Activated CD4-positive, alpha-beta T cell treated with anti-CD3 and anti-CD28 coated beads, Interleukin-2, Interleukin-6, amounts not matched to agents 100 ng/mL and 50 ng/mL, durations not matched to agents 16 hours and 8 hours (primary cell): ENCODE measurements around the gene PIMREG.
A peak's percentile ranks its signal among the peaks of the same experiment; 100 is the strongest.

Experiments used
- DNase-seq: peaks from one replicate; pipeline ENCODE4 v3.0.0-alpha.2; 2020

The PIMREG gene

DNA sequence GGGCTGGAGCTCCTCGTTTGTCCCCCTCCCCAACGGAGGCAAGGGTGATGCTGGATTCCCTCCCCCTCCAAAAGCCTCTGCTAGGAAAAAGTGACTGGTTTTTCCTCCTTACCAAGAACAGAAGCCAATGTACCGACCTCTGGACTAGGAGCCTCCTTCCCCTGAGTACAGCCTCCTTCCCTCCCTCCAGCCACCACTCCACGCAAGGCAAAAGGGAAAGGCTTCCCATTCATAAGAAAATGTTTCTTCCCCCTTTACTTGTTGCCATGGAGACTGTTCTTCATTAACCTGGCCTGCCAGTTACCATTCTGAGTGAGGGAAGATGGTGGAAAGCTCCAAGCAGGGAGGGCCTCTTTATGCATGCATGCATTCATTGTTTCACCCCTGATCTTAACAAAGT lies 4.3 kb upstream of the PIMREG start:
- DNase-seq, result no peak

DNA sequence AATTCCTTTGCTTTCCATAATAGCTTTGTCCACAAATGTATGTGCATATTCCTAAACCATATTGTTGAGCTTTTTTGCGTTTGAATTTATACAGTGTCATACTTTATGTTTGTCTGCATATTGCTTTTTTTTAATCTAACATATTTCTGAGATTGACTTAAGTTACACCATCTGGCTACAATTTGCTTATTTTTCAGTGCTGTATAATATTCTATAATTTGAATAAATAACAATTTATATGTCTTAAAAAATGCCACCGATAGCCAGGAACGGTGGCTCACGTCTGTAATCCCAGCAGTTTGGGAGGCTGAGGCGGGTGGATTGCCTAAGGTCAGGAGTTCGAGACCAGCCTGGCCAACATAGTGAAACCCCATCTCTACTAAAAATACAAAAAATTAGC lies 1.5 kb upstream of the PIMREG start:
- no peak for DNase-seq

DNA sequence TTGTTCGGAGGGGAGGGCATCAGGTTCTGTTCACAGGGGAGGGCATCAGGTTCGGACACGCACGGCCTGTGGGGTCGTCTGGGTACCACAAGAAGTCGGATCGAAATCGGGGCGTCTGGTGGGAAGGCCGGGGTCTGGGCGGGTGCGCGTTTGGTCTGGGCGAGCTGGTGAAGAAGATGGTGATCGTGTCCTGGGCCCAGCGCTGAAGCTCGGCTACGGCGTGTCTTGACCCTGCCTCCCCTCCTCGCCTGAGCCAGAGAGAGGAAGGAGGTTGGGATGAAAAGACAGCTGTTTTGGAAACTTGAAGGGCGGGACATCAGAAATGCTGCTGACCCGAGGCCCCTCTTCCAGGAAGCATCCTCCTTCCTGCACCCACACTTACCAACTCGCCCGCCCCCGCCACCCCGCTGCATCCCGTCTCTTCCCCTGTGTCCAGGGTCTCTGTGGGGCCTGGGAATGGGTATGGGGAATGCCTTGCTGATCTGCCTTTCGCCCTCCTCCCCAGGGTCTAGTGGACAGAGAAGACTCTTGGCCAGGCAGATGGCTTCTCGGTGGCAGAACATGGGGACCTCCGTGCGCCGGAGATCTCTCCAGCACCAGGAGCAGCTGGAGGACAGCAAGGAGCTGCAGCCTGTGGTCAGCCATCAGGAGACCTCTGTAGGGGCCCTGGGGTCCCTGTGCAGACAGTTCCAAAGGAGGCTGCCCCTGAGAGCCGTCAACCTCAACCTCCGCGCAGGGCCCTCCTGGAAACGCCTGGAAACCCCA lies 498 bp downstream of the PIMREG start:
- no peak for DNase-seq

DNA sequence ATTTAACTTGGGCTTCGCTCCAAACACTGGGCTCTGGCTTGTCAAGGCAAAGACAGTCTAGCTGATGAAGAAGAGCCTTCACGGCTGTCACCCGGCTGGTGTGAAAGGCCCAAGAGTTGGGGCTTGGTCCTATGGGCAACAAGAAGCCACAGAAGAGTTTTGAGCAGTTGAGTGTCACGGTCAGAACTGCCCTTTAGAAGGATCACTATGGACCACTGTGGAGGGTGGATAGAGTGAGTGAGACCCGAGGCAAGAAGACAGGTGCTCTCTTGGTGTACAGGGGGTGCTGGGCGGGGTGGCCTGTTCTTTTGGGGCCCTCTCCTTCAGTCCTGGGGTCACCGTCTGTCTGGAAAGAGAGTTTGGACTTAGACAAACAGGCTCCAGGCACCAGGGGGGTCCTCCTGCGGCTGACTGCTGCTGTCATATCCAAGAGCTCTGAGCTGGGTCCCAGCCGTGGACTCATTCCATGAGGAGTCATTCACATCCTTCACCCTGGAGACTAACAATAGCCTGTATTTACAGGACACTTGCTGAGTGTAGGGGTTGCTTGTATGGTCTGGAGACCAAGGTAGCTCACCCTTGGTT lies 2.4 kb downstream of the PIMREG start:
- no peak for DNase-seq

DNA sequence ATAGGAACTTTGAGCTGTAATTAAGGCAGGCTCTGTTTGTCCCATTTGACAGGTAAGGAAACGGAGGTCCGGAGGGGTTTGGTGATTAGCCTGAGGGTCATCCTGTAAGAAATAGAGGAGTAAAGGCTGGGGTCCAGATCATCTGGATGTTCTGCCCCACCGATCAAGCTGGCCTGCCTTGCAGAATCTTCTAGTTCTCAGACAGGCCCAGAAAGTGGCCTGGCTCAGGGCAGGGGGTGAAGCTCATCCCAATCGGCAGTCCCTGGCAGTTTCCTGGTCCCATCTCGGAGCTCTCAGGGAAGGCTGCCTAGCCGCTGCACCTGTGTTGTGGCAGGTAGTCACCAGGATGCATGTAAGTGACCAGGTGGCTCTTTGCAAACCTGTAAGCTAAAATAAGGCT lies 4.2 kb downstream of the PIMREG start:
- DNase-seq, result no peak

DNA sequence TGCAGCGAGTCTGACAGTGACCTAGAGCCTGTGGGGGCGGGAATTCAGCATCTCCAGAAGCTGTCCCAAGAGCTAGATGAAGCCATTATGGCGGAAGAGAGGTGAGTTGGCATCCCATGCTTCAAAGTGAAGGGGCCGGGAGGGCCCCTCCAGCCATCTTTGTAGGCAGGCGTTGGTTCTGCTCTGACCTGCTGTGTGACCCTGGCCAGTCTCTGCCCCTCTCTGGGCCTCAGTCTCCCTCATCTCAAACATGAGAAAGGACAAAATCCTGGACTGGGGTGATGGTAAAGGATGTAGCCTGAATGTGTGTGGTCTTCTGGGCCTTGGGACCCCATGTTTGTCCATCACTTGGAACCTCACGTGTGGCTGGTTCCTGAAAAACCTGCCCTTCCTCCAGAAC lies 5.1 kb downstream of the PIMREG start:
- DNase-seq, result no peak

DNA sequence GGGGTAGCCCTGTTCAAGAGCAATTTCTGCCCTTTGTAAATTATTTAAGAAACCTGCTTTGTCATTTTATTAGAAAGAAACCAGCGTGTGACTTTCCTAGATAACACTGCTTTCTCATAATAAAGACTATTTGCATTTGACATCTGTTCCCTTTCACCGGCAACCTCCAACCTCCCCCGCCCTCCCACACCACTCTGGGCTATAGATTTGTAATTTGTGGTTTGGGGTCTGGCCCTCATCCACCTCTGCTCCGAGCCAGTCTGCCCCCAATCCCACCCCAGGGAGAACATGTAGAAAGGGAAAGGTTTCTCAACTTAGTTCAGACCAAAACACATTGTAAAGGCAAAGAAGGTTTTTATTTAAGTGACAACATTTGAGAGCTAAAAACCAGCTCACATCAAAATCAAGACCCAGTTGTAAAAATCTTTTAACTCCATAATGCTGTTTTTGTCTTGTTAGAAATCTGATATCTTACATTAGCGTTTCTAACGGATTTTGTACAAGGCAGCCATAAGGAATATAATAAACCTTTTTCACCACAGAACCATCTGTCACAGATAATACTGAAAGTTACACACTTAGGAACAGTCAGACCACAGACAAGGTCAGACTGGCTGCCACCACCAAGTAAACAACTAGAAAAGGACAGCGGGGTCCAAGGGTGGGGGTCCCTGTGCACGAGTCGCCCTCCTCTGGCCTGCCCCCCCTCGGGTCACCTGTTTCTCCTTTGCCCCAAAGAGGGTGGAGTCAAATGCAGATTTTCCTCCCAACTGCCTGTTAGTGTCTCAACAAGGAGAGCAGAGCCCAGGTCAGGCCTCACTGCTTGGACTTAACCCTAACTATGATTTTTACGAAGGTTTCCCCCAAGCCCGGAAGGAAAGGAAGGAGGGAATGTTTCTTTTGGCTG lies 6.9 kb downstream of the PIMREG start:
- no peak for DNase-seq

DNA sequence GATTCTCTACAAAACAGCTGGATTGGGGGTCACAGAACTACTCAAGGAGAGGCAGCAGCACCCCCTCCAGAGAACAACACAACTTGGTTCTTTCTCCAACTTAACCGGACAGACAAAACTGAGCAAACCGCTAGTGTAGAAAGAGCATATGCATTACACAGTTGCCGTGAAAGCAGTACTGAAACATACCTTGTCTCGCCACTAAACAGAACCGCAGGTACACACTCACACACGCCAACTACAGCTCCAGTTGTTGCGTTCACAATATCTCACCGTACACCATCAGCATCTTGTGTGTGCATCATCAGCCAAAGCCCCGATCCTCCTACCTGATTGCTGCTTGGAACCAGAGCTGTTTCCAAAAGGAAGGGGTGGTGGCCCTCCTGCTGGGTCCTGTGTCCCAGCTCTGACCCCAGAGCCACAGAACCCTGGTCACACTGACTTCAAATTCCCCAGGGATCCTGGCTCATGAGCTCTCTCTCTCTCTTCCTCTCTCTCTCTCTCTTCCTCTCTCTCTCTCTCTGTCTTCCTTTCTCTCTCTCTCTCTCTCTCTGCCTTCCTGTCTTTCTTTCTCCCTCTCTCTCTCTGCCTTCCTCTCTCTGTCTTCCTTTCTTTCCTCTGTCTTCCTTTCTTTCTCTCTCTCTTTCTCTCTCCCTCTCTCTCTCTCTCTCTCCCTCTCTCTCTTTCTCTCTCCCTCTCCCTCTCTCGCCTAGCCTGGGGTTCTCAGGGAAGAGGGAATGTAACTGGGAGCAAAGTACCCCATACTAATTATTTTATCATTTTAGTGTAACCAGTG lies 8.4 kb downstream of the PIMREG start:
- DNase-seq, result no peak

DNA sequence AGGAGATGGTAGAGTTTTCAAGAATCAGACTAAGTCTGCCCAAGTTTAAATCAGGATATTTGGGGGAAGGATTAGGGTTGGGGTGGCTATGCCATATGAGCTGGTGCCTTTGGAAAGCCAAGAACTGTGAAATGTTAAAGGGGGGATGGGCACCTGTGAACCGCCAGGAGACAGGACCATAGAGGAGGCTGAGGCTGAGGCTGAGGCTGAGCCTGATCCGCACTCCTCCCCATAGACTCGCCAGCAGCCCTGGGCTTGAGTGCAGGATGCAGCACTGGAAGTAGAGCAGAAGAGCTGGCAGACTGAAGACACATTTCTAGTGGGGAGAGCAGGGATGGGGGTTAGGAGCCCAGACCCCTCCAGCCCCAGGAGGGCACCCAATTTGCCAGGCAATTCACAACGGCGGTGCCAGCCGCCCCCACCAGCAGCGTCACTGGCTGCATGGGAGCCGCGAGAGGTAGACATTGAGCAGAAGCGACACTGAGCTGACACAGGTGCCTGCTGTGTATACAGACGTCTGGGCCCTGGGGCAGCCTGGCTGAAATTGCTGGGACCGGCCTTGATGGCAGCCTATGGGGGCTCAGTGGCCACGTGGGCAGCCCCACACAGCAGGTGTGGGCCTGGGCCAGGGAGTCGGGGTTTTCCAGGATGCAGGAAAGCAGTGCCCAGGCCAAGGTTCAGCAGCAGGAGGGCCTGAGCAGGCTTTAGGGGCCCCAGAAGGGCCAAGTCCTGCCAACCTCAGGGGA lies 9.2 kb downstream of the PIMREG start:
- no peak for DNase-seq

DNA sequence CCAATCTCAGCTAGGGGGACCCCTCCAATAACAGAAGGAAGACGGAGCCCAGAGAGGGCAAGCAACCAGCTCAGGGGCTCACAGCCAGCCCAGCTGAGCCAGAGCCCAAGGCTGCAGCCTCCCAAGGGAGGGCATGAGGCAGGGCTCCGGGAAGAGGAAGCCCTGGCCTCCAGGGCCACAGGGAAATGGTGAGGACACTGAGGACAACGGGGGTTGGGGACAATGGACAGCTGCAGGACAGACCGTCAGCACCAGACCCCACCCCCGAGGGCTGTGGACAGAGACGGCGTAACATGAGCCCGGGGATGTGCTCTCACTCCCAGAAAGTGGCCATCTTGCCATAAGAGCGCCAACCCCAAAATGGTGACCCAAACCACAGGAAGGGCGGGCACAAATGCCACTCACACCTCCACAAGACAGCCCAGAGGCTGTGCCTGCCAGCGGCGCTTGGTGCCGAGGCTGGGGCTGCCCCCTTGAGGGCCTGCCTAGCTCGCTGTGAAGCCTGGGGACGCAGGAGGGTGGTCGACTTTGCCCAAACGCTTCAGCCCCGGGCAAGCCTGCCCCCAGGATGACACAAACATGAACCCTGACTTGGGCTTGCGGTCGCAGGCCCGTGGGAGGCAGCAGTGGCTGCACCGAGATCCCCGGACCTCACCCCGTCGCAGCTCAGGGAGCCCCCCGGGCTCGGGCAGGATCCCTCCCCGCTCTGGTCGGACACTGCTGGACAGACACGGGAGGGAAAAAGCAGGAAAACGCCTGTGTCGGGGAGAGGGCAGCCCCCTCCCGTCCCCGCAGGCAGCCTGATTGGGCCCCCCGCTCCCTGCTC lies 10.5 kb downstream of the PIMREG start:
- no peak for DNase-seq

DNA sequence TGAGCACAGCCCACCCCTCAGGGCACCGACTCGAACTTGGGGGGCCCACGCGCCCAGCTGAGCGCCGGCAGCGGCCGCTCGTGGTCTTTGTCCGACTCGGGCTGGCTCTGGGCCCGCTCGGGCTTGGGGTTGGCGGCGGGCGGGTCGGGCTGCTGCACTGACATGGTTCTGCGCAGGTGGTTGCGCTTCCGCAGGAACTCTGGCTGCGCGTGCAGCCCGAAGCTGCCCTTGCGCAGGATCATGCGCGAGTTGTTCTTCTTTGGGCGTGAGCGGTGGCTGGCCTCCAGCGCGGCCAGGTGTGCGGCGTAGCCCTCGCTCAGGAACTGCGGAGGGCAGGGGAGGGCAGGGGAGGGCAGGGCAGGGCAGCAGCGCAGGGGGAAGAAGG lies 11.1 kb downstream of the PIMREG start:
- peak; percentile 19 for DNase-seq

DNA sequence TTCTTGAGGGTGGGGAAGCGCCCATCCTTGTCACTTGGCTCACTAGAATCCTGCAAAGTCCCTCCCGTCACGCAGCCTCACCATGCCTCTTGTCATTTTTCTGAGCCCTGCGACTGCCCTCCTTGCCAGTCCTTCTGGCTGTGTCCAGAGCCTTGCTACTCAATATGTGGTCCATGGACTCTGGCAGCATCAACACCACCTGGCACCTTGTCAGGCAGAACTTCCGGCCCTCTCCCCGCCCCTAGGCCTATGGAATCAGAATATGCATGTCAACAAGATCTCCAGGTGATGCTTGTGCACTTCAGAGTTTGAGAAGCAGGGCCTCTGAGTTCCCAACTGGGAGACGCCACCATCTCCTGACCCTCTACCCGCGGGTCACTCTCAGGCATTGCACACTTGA lies 12.1 kb downstream of the PIMREG start:
- no peak for DNase-seq

DNA sequence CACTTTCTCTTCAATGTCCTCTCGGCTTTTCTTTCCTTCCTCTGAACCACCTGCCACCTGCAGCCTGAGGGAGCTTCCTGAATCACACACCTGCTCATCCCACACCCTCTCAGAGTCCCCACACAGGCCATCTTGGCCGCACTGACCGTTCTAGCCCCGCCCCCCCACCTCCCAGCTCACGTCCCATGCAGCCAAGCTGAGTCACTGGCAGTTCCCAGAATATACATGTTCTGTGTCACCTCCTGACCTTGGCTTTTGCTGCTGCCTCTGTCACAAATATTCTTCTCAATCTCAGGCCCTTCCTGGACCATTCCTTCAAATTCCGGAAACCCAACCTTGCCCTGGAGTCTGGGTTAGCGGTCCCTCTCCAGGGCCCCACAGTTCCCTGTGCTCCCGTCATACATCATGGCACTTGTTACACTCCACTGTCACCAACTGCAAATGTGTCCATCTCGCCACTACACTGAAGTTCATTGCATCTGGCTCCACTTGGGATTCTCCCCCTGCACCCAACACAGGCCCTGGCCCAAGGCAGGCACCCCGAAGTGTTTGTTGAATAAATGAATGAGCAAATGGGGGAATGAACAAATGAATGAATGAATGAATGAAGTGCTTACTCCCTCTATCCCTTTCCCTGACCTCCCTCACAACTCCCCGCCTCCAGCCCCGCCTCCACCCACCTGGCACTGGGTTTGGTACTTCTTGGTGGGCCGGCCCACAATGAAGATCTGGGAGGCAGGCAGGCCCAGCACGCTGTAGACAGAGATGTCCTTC lies 12.8 kb downstream of the PIMREG start:
- DNase-seq, result no peak

DNA sequence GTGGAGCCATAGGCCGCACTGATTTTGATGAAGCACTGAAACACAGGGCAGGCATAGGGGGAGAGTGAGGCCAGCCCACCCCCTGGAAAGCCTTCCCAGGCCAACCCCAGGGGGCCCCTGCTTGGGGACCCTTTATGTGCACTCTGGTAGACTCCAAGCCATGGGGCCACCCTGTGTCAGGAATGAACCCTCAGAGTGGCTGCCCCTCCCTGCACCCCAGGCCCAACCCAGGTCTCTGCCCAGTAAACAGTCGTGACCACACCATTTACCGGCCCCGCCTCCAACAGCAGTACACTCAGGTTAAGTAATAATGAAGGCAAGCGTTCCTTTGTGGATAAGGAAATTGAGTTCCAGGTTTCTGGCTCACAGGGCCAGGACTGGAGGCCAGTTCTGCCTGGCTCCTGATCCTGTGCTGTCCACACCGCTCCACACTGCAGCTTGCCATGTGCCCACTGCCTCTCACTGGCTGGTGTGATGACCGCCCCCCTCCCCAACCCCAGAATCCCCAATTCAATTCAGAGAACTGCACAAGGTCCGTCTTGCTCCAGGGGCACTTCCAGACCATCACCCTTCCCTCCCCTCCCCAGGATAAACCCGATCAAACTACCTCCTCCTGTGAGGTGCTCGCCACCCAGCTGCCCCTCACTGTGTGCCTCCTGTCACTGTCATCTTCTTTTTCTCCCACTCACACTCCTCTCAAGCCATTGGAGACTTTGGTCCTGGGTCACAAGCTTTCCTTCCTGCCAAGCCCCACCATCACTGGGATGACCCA lies 13.6 kb downstream of the PIMREG start:
- no peak for DNase-seq

DNA sequence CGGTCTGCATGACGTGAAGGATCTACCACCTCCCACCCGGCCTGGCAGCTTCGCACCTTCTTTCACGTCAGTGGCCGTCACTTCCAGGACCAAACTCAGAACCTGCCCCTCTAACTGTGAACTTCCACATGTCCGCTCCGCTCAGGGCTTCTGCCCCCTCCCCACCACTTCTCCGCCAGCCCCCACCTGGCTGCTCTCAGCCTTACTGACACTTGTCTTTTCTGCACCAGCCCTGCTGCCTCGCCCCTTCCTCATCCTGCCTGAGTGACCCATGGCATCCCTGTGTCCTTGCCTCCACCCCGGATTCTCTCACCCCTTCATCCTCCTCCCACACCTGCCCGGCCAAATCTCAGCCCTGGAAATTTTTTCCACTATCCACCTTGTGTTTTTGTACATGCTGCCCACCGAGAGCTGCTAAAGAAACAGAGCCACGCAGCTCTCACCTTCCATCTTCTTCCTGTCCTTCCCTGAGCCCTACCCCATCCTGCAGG lies 14.2 kb downstream of the PIMREG start:
- no peak for DNase-seq

DNA sequence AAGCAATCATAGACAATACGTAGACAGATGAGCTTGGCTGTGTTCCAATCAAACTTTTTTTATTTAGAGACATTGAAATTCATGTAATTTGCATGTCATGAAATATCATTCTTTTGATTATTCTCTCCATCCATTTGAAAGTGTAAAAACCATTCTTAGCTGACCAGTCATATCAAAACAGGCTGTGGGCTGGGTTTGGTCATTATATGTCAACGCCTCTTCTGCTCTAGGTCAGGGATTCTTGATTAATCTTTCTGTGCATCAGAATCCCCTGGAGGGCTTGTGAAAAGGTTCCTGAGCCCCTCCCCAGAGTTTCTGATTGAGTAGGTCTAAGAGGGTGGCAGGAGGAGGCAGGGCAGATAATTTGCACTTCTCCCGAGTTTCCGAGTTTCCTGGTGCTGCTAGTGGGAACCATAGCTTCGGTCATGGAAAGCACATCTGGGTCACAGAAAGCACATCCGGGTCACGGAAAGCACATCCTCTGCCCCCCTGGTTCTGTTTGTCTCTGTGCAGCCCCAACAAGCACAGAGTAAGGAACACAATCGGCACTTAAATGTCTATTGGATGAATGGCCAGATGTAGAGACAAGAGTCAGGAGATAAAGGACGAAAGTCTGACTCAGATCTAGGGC lies 16.4 kb downstream of the PIMREG start:
- peak; percentile 13 for DNase-seq

DNA sequence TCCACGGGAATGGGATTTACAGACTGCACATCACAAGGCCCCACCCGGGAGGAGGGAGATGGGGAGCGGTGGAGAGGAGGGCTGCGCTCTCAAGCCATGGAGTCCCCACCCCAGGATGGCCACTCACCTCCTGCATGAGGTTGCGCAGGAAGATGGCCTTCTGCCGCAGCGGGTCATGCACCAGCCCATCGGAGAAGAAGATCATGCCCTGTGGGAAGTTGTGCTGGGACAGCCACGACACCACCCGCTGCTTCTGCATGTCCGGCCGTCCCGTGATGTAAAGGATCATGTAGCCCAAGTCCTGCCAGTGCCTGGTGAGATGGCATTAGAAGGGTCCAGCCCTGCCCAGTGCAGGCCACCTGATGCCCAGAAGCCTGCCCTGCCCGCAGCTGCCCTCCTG lies 17.0 kb downstream of the PIMREG start:
- no peak for DNase-seq

DNA sequence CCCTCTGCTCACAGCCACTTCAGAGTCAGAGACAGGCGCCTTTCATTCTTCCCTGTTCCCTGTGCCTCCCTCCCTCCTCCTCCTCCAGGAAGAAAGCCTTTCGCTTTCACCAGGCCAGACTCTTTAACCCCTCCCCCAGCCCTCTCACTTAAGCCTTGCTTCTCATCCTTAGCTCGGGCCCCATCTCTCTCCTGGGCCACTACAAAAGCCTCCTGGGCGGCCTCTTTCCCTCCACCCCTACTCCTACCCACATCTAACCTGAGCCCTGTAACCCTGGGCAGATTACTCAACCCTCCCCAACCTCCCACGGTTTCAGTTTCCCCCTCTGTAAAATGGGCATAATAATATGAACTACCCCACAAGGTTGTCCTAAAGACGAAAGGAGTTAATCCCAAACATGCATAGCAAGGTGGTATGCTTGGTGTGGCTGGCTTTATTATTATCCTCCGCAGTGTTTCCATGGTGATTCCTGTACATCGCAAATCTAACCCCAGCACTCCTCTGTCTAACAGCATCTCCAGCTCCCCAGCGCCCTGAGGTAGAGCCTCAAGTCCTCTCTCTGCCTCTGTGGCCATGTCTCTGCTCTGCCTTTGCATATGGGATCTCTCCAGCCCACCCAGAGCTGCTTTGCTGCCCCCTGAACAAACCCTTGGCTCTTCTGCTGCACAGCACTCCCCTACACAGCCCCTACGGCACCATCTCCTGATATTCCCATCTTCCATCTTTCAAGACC lies 17.7 kb downstream of the PIMREG start:
- peak; percentile 45 for DNase-seq
